Muscle layer of duodenum (tissue), 2 donors: Measurements from ENCODE around the gene COMMD10.

Source experiments
- H3K27ac ChIP-seq: one replicate; pipeline ENCODE4 v1.7.0; 2013; ENCODE audit warnings: mild to moderate bottlenecking, low read length
- H3K27me3 ChIP-seq: one replicate; pipeline ENCODE4 v1.7.0; 2013; ENCODE audit warnings: low read depth, mild to moderate bottlenecking, control low read depth, low read length
- H3K36me3 ChIP-seq, 2 donors: one replicate each; pipeline ENCODE4 v1.7.0; 2013; ENCODE audit warnings: low read length in 2 of 2, control low read depth in 1 of 2, mild to moderate bottlenecking in 1 of 2; ENCODE audit not compliant: insufficient read depth in 2 of 2, control insufficient read depth in 1 of 2
- H3K4me1 ChIP-seq, 2 donors: one replicate each; pipeline ENCODE4 v1.7.0; 2013; ENCODE audit warnings: low read length in 2 of 2, mild to moderate bottlenecking in 2 of 2, control low read depth in 1 of 2, moderate library complexity in 1 of 2; ENCODE audit not compliant: insufficient read depth in 2 of 2, control insufficient read depth in 1 of 2
- H3K4me3 ChIP-seq, 2 donors: one replicate each; pipeline ENCODE4 v1.7.0; 2013; ENCODE audit warnings: low read length in 2 of 2, low read depth in 1 of 2, mild to moderate bottlenecking in 1 of 2
- H3K9me3 ChIP-seq, 2 donors: one replicate each; pipeline ENCODE4 v1.7.0; 2013; ENCODE audit warnings: low read length in 2 of 2, control low read depth in 1 of 2, mild to moderate bottlenecking in 1 of 2; ENCODE audit not compliant: control insufficient read depth in 1 of 2
- donor health status: healthy.

The COMMD10 gene

GRCh38 chr5:116152169-116152568, 67.3 kb downstream of the COMMD10 start:
- Histone ChIP-seq H3K4me3 (no peak overlapping the region), H3K27me3 (no peaks in the 10 kb centered on the region), H3K9me3 (no peaks in the 10 kb centered on the region), H3K36me3 (no peaks in the 10 kb centered on the region), H3K4me1 (no peaks in the 10 kb centered on the region), H3K27ac (no peak overlapping the region)

DNA sequence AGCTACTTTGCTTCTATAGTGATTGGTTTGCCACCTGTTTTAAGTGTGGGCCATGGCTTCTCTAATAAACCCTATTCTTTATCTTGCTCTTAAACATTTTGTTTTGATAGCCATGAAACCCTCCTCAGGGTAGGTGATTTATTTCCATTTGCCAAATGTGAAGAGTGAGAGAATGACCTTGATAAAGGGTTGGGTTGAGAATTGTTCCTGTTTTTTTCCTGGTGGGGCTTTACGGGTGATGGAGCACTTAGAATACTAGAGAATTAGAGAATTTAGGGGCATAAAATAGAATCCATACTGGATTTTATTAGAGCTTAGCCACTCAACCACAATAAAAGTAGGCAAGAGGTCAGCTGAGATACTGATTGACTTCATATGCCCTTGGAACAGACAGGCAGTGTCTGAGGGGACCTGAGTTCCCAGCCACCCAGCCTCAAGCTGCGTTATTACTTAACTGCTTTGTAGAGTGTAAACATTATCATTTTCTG, 68.9 kb downstream of the COMMD10 start:
- no peak overlapping the region for H3K4me3 ChIP-seq
- no peaks in the 10 kb centered on the region for H3K27me3 ChIP-seq
- H3K9me3 ChIP-seq: no peaks in the 10 kb centered on the region
- H3K27ac ChIP-seq: no peak overlapping the region
- H3K36me3 ChIP-seq: no peaks in the 10 kb centered on the region
- H3K4me1 ChIP-seq: no peaks in the 10 kb centered on the region

DNA sequence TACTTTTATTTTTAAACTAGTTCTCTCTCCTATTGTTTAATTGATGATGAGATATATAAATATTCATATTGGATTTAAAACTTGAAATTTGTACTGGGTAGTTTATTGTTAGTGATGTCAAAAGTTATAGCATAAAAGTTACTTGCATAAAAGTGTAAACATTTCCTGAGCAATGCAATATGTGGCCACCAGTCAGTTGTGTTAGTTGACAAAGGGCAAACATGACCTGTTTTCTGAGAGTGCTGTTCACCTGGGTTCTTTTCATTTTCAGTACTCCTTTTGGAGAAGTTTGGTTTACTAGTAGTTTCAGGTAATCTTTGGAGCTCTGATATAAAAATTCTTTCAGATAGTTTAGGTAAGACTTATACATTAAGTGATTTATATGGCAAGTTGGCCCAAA, 69.4 kb downstream of the COMMD10 start:
- Histone ChIP-seq H3K36me3 (no peaks in the 10 kb centered on the region), H3K4me3 (no peak overlapping the region), H3K27me3 (no peaks in the 10 kb centered on the region), H3K9me3 (no peaks in the 10 kb centered on the region), H3K27ac (no peak overlapping the region), H3K4me1 (no peaks in the 10 kb centered on the region)

DNA sequence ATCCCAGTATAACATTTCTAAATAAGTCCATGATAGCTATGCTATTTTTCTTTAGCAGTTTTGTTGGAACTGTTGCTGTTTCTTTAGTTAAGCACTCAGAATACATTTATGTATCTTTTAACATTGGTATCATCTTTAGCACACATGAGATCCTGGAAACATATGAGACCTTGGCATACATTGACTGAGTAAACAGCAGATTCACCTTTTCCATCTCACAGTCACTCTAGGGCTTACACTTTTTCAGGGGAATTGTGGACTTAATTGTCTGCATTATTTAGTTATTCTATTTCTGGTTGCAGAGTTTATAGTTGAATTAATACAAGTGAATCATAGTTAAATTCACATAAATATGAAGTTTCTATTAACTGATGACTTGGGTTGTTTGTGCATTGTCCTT, 70.1 kb downstream of the COMMD10 start:
- Histone ChIP-seq H3K27me3 (no peaks in the 10 kb centered on the region), H3K4me1 (no peaks in the 10 kb centered on the region), H3K27ac (no peak overlapping the region), H3K36me3 (no peaks in the 10 kb centered on the region), H3K9me3 (no peaks in the 10 kb centered on the region), H3K4me3 (no peak overlapping the region)

DNA sequence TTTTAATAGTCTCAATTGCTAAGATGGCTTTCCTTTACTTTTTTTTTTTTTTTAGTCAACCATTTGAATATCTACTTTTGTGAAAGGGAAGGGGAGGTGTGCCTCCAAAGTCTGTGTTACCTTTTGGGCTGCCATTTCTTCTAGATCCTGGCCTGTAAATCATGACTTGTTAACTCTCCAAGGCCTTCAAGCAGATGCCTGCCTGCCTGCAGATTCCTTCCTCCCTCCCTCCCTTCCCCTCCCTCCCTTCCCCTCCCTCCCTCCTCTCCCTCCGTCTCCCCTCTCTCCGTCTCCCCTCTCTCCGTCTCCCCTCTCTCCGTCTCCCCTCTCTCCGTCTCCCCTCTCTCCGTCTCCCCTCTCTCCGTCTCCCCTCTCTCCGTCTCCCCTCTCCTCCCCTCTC, 73.1 kb downstream of the COMMD10 start:
- Histone ChIP-seq H3K27ac (no peak overlapping the region), H3K4me3 (no peak overlapping the region), H3K27me3 (no peaks in the 10 kb centered on the region), H3K4me1 (no peaks in the 10 kb centered on the region), H3K9me3 (no peaks in the 10 kb centered on the region), H3K36me3 (no peaks in the 10 kb centered on the region)

GRCh38 chr5:116159006-116159405, 74.2 kb downstream of the COMMD10 start:
- H3K9me3 ChIP-seq: no peaks in the 10 kb centered on the region
- H3K36me3 ChIP-seq: no peaks in the 10 kb centered on the region
- no peak overlapping the region for H3K27ac ChIP-seq
- H3K27me3 ChIP-seq: no peaks in the 10 kb centered on the region
- H3K4me3 ChIP-seq: no peak overlapping the region
- H3K4me1 ChIP-seq: no peaks in the 10 kb centered on the region

GRCh38 chr5:116174111-116174510, 89.3 kb downstream of the COMMD10 start:
- peaks cover 0 to 4% of the 10 kb centered on the region in 2 donors for H3K9me3 ChIP-seq
- H3K36me3 ChIP-seq: no peaks in the 10 kb centered on the region
- no peak overlapping the region for H3K27ac ChIP-seq
- no peaks in the 10 kb centered on the region for H3K27me3 ChIP-seq
- no peaks in the 10 kb centered on the region for H3K4me1 ChIP-seq
- H3K4me3 ChIP-seq: no peak overlapping the region

- Histone ChIP-seq H3K4me3 (no peak overlapping the region), H3K27me3 (no peaks in the 10 kb centered on the region), H3K27ac (no peak overlapping the region), H3K36me3 (no peaks in the 10 kb centered on the region), H3K9me3 (peaks cover 0 to 4% of the 10 kb centered on the region in 2 donors), H3K4me1 (no peaks in the 10 kb centered on the region)
These were observed 91.3 kb downstream of the COMMD10 start for GRCh38 chr5:116176121-116176520.

DNA sequence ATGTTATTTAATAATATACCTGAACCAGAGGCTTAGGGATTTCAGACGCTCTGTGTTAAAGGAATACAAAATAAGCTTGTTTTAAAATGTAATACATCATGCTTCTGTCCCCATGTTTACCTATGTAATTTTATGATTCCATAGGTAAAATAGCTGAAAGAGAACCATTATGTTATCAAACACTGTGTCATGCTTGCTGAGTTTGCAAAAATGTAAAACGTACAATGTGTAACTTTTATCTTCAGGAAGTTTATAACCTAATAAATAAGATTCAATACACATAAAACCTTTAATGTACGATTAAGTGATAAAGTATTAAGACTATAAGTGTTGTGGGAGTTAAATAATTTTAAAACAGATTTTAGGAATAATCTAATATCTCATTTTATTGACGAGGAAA, 94.1 kb downstream of the COMMD10 start:
- H3K36me3 ChIP-seq: no peaks in the 10 kb centered on the region
- H3K27me3 ChIP-seq: no peaks in the 10 kb centered on the region
- H3K4me3 ChIP-seq: no peak overlapping the region
- H3K27ac ChIP-seq: no peak overlapping the region
- peaks cover 0 to under 1% of the 10 kb centered on the region in 2 donors for H3K9me3 ChIP-seq
- no peaks in the 10 kb centered on the region for H3K4me1 ChIP-seq

DNA sequence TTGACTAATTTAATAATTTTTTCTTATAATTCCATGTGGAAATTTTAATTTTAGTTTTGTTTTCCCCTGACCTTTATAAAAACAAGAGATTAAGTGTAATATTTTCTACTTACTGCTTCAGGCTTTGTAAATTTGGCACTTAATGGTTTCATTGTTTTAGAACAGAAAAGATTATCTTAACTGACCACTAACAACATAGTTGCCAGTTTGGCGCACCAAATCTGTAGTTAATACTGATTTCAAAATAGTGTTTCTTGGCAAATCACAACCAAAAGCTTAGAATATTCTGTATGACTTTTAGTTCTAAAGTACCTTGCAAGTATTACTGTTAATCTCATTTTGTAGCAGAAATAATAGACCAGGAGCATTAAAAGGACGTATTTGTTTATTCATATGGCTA, 124.3 kb downstream of the COMMD10 start:
- Histone ChIP-seq H3K4me1 (no peaks in the 10 kb centered on the region), H3K27ac (no peak overlapping the region), H3K4me3 (no peak overlapping the region), H3K27me3 (no peaks in the 10 kb centered on the region), H3K36me3 (no peaks in the 10 kb centered on the region), H3K9me3 (no peaks in the 10 kb centered on the region)

GRCh38 chr5:116212225-116212624, 127.4 kb downstream of the COMMD10 start:
- no peaks in the 10 kb centered on the region for H3K36me3 ChIP-seq
- H3K27ac ChIP-seq: no peak overlapping the region
- no peaks in the 10 kb centered on the region for H3K9me3 ChIP-seq
- no peaks in the 10 kb centered on the region for H3K4me1 ChIP-seq
- no peak overlapping the region for H3K4me3 ChIP-seq
- H3K27me3 ChIP-seq: no peaks in the 10 kb centered on the region

DNA sequence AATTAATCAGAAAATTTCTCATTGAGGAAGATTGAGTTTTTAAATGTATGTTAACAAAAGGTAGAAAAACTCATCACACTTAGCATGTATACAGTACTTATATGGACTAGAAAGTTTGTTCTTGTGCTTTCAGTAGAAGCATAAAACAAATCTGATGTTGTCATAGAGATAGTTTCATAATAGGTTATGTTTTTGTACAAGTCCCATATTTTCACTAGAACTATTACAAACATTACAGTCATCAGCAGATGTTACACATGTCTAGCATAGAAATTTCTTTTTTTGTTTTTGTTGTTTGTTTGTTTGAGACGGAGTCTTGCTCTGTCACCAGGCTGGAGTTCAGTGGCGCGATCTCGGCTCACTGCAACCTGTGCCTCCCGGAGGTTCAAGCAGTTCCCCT, 131.4 kb downstream of the COMMD10 start:
- Histone ChIP-seq H3K27ac (no peak overlapping the region), H3K4me3 (no peak overlapping the region), H3K4me1 (no peaks in the 10 kb centered on the region), H3K27me3 (no peaks in the 10 kb centered on the region), H3K9me3 (no peaks in the 10 kb centered on the region), H3K36me3 (no peaks in the 10 kb centered on the region)
